GM23338 (cell line): Measurements from ENCODE around the gene CHD5. TPM values are rescaled to one million over a fixed set of nuclear protein-coding genes. Genes with fewer than 3 reads are reported as not detected.

Source experiments
- ATAC-seq: fragments of 200-7000 bp; cut with Tn5 transposase; 3 replicates; pipeline ENCODE4 v1.9.1; 2020
- DNase-seq: peaks from one replicate; pipeline ENCODE4 v3.0.0-alpha.2; 2015; ENCODE audit warnings: low spot score
- H2AFZ ChIP-seq: fragments of 200-600 bp; sonication (generic); 2 replicates; pipeline ENCODE4 v1.8.0; 2016; ENCODE audit warnings: antibody characterized with exemption, mild to moderate bottlenecking, moderate library complexity
- H3F3A ChIP-seq: fragments of 200-600 bp; sonication (generic); replicated peaks from 2 replicates; pipeline ENCODE4 v1.8.0; 2017; ENCODE audit warnings: antibody characterized with exemption, mixed run types, low read depth
- H3K27ac ChIP-seq: fragments of 200-600 bp; sonication (generic); 2 replicates; pipeline ENCODE4 v1.6.1; 2016; ENCODE audit warnings: low read depth
- H3K27me3 ChIP-seq: fragments of 200-600 bp; sonication (generic); 2 replicates; pipeline ENCODE4 v1.8.0; 2016; ENCODE audit warnings: mild to moderate bottlenecking, mixed run types, moderate library complexity; ENCODE audit not compliant: insufficient read depth
- H3K36me3 ChIP-seq: fragments of 200-600 bp; sonication (generic); 2 replicates; pipeline ENCODE4 v1.8.0; 2016; ENCODE audit warnings: mild to moderate bottlenecking; ENCODE audit not compliant: insufficient read depth
- H3K4me1 ChIP-seq: fragments of 200-600 bp; sonication (generic); 2 replicates; pipeline ENCODE4 v1.8.0; 2016; ENCODE audit warnings: mild to moderate bottlenecking, moderate library complexity; ENCODE audit not compliant: insufficient read depth
- H3K4me2 ChIP-seq: fragments of 200-600 bp; sonication (generic); 2 replicates; pipeline ENCODE4 v1.7.1; 2017; ENCODE audit warnings: mixed run types
- H3K4me3 ChIP-seq: fragments of 200-600 bp; sonication (generic); 2 replicates; pipeline ENCODE4 v1.6.1; 2016; ENCODE audit warnings: mixed run types
- H3K79me2 ChIP-seq: fragments of 200-600 bp; sonication (generic); replicated peaks from 2 replicates; pipeline ENCODE4 v1.8.0; 2017; ENCODE audit warnings: mild to moderate bottlenecking; ENCODE audit not compliant: insufficient read depth
- H3K9me2 ChIP-seq: fragments of 200-600 bp; sonication (generic); 2 replicates; pipeline ENCODE4 v1.8.0; 2017; ENCODE audit not compliant: insufficient read depth
- H4K20me1 ChIP-seq: fragments of 200-600 bp; sonication (generic); replicated peaks from 2 replicates; pipeline ENCODE4 v1.8.0; 2017; ENCODE audit warnings: mild to moderate bottlenecking; ENCODE audit not compliant: insufficient read depth
- H3K27ac Mint-ChIP-seq: 2 replicates; pipeline ENCODE4 v1.8.0; 2020; ENCODE audit warnings: inconsistent platforms, mild to moderate bottlenecking, moderate library complexity, mixed read lengths
- H3K27me3 Mint-ChIP-seq: 3 replicates; pipeline ENCODE4 v1.8.0; 2022; ENCODE audit warnings: low read depth, mild to moderate bottlenecking, moderate library complexity, mixed read lengths, inconsistent platforms; ENCODE audit not compliant: insufficient read depth, poor library complexity
- H3K36me3 Mint-ChIP-seq: 3 replicates; pipeline ENCODE4 v1.8.0; 2021; ENCODE audit warnings: low read depth, mild to moderate bottlenecking, inconsistent platforms, moderate library complexity, mixed read lengths
- H3K4me1 Mint-ChIP-seq: 3 replicates; pipeline ENCODE4 v1.8.0; 2020; ENCODE audit warnings: mild to moderate bottlenecking, inconsistent platforms, mixed read lengths
- H3K4me3 Mint-ChIP-seq: 3 replicates; pipeline ENCODE4 v1.8.0; 2021; ENCODE audit warnings: moderate library complexity, mild to moderate bottlenecking, inconsistent platforms, mixed read lengths
- H3K9me3 Mint-ChIP-seq: 3 replicates; pipeline ENCODE4 v1.8.0; 2020; ENCODE audit warnings: moderate library complexity, mild to moderate bottlenecking, inconsistent platforms, mixed read lengths
- CREB1 ChIP-seq: fragments of 250-450 bp; sonication (Bioruptor Pico); IDR thresholded peaks from 2 replicates; pipeline ENCODE4 v1.5.0; 2020; ENCODE audit warnings: low read depth, mild to moderate bottlenecking, moderate library complexity
- CTCF ChIP-seq, 2 experiments: fragments of 200-600 bp in 1 of 2; sonication (generic) in 1 of 2; conservative IDR thresholded peaks; 2 replicates each; pipeline versions ENCODE4 v1.5.1 to v1.6.1; 2016 to 2017; ENCODE audit warnings: antibody characterized with exemption in 2 of 2, low read depth in 2 of 2, mild to moderate bottlenecking in 2 of 2, moderate library complexity in 1 of 2
- ETS1 ChIP-seq: IDR thresholded peaks from 2 replicates; pipeline ENCODE4 v1.6.1; 2016; ENCODE audit warnings: antibody characterized with exemption
- EZH2 ChIP-seq: fragments of 200-600 bp; sonication (generic); IDR thresholded peaks from one replicate; pipeline ENCODE4 v1.8.0; 2017; ENCODE audit warnings: antibody characterized with exemption, mild to moderate bottlenecking, low read depth; ENCODE audit not compliant: unreplicated experiment
- EZH2phosphoT487 ChIP-seq: fragments of 200-600 bp; sonication (generic); IDR thresholded peaks from one replicate; pipeline ENCODE4 v1.8.1; 2018; ENCODE audit warnings: antibody characterized with exemption; ENCODE audit not compliant: unreplicated experiment
- JUNB ChIP-seq: IDR thresholded peaks from one replicate; pipeline ENCODE4 v1.6.1; 2016; ENCODE audit warnings: antibody characterized with exemption; ENCODE audit not compliant: unreplicated experiment
- NANOG ChIP-seq: IDR thresholded peaks from 2 replicates; pipeline ENCODE4 v1.6.1; 2016; ENCODE audit warnings: antibody characterized with exemption, borderline replicate concordance
- POLR2AphosphoS5 ChIP-seq: IDR thresholded peaks from 2 replicates; pipeline ENCODE4 v1.6.1; 2016; ENCODE audit warnings: antibody characterized with exemption, low read depth
- REST ChIP-seq: IDR thresholded peaks from one replicate; pipeline ENCODE4 v1.6.1; 2018; ENCODE audit warnings: antibody characterized with exemption; ENCODE audit not compliant: unreplicated experiment
- ZNF114 ChIP-seq: fragments of 250-450 bp; sonication (Bioruptor Pico); IDR thresholded peaks from 2 replicates; pipeline ENCODE4 v1.5.0; 2020; ENCODE audit warnings: mild to moderate bottlenecking, moderate library complexity
- ZNF331 ChIP-seq: fragments of 250-450 bp; sonication (Bioruptor Pico); IDR thresholded peaks from 2 replicates; pipeline ENCODE4 v1.5.0; 2020; ENCODE audit warnings: low read depth, mild to moderate bottlenecking, moderate library complexity
- ZNF462 ChIP-seq: fragments of 250-450 bp; sonication (Bioruptor Pico); IDR thresholded peaks from 2 replicates; pipeline ENCODE4 v1.5.0; 2020; ENCODE audit warnings: mild to moderate bottlenecking, moderate library complexity
- polyA plus RNA-seq: library from polyadenylated mRNA; unstranded; fragments of >200 nt; fragmentation: Nextera tagmentation; extraction: Ambion mirVana; gene quantifications from 2 replicates; pipeline ENCODE4 v1.2.1, GENCODE V29; 2016
- total RNA-seq: library from RNA; depleted of rRNA; stranded (reverse); fragments of >200 nt; shearing (Covaris generic); gene quantifications from 2 replicates; pipeline ENCODE4 v1.2.3, GENCODE V29; 2014

The CHD5 gene
- total and polyA plus RNA-seq, 2 experiments from 2014 or later = 0.32 to 1.0 TPM

- TF ChIP-seq POLR2AphosphoS5 (no peak), EZH2 (no peak)
Observed at GRCh38 chr1:6075748-6076147, 104.4 kb downstream of the CHD5 start (continued).

GRCh38 chr1:6074192-6074901 is 105.8 kb downstream of the CHD5 start:
- Histone ChIP-seq H3K36me3 (no peaks in the 10 kb centered on the region), H2AFZ (no peak overlapping the region), H3K9me2 (no peaks in the 10 kb centered on the region), H3F3A (no peaks in the 10 kb centered on the region), H3K27me3 (no peaks in the 10 kb centered on the region), H3K27ac (no peak overlapping the region), H4K20me1 (no peaks in the 10 kb centered on the region), H3K4me3 (no peak overlapping the region), H3K4me1 (no peaks in the 10 kb centered on the region), H3K79me2 (no peaks in the 10 kb centered on the region), H3K4me2 (no peak overlapping the region)
- Mint-ChIP-seq H3K4me1 (peaks cover 9% of the 10 kb centered on the region), H3K9me3 (no peaks in the 10 kb centered on the region), H3K4me3 (no peak overlapping the region), H3K36me3 (no peaks in the 10 kb centered on the region), H3K27me3 (peaks cover 7% of the 10 kb centered on the region), H3K27ac (no peak overlapping the region)
- TF ChIP-seq EZH2 = no peak
- TF ChIP-seq POLR2AphosphoS5 = no peak
- TF ChIP-seq ETS1 = no peak
- TF ChIP-seq ZNF331 (CRISPR knock-in tag) = no peak
- no peak for TF ChIP-seq CREB1 (CRISPR knock-in tag)
- TF ChIP-seq JUNB = no peak
- no peak for TF ChIP-seq ZNF462 (CRISPR knock-in tag)
- no peak for TF ChIP-seq ZNF114 (CRISPR knock-in tag)
- no peak for TF ChIP-seq REST
- TF ChIP-seq NANOG = no peak
- no peak for TF ChIP-seq EZH2phosphoT487
- no peak for TF ChIP-seq CTCF (conservative IDR thresholded peaks at IDR 0.05; ENCODE audit: low read depth in 2 of 2)
- DNase-seq (no peak), ATAC-seq (no peak)
